ENCODE measurements around the gene SH2D4B. TPM values are rescaled to one million over a fixed set of nuclear protein-coding genes. Genes with fewer than 3 reads are reported as not detected.

SH2D4B gene
- not detected in 2 replicates for total RNA-seq (2014; rRNA removed; shearing (Covaris generic))

DNA sequence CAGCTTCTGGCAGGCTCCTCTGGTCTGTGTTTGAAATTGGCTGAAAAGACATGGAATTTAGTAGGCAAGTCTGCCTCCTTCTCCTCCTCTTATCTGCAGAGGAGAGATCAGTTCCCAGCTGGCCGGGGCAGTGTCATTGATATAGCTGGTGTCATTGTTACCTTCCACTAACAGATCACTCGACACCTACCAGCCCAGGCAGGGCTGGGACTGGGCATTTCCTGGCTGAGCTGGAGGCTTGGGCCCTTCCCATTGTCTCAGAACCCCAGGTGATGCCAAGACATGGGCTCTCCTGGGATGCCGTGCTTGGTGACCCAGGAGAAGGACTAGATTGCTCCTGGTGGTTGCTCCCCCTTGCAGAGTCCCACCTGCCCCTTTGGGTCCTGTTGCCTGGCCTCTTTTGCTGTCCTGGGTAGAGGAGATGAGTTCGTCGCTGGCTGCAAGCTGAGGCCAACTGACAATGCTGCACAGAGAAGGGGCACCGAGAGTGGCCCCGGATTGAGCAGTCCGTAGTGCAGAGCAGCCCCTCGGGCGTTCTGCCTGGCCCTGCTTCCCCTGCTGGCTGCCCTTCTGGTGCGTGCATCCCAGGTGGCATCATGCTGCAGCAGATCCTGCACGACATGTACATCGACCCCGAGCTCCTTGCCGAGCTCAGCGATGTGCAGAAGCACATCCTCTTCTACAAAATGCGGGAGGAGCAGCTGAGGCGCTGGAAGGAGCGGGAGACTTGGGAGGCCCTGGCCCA, at the start of gene SH2D4B:
Gene SH2D4B (plus strand): TSS at position 167 of the 745 bp plus-strand sequence. CDS start 430 bp downstream, at position 597.
- DNase-seq (ENCODE audit: low spot score): no peak

GRCh38 chr10:80488539-80489066, 49.1 kb upstream of the SH2D4B start:
- DNase-seq (ENCODE audit: low spot score): no peak

GRCh38 chr10:80489371-80490112, 48.2 kb upstream of the SH2D4B start:
- no peak for DNase-seq (ENCODE audit: low spot score)

GRCh38 chr10:80491251-80492102, 46.2 kb upstream of the SH2D4B start:
- DNase-seq (ENCODE audit: low spot score): no peak

DNA sequence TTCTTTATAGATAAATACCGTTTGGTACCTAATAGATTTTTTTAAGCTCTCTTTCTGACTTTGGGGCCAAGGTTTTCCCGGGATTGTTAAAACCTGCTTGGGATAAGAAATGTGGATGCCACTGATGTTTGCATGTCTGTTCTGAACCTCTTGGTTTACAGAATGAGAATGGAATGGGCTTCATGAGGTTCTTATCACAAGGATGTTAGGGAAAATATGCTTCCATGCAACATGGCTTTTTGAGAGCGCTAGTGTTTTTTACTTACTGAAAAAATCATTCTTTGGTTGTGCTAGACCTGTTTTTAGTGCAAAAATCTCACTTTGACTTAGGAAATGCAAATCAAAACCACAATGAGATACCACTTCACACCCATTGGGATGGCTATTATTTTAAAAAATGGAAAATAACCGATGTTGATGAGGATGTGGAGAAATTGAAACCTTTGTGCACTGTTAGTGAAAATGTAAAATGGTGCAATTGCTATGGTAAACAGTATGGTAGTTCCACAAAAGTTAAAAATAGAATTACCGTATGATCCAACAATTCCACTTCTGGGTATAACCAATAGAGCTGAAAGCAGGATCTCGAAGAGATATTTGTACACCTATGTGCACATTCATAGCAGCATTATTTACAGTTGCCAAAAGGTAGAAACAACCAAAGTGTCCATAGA, 44.7 kb upstream of the SH2D4B start:
- DNase-seq (ENCODE audit: low spot score): no peak

DNA sequence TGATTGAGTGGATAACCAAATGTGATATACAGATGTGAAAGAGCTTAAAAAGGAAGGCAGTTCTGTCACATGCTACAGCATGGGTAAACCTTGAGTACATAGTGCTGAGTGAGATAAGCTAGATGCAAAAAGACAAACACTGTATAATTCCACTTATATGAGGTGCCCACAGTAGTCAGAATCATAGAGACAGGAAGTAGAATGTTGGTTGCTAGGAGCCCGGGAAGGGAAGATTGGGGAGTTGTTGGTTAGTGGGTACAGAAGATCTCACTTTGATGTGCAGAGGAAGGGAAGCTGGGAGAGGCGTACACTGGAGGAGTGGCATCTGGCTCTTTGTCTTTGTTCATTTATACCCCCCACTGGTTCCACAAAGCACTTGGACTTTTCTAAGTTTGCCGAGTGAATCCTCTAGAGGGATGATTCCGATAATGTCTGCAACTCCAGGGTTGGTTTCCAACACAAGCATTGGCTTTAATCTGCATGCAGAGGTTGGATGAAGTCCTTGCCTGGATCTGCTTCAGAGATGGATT, 44.1 kb upstream of the SH2D4B start:
- no peak for DNase-seq (ENCODE audit: low spot score)

- no peak for DNase-seq (ENCODE audit: low spot score)
Observed at GRCh38 chr10:80496555-80497172, 41.0 kb upstream of the SH2D4B start.

DNA sequence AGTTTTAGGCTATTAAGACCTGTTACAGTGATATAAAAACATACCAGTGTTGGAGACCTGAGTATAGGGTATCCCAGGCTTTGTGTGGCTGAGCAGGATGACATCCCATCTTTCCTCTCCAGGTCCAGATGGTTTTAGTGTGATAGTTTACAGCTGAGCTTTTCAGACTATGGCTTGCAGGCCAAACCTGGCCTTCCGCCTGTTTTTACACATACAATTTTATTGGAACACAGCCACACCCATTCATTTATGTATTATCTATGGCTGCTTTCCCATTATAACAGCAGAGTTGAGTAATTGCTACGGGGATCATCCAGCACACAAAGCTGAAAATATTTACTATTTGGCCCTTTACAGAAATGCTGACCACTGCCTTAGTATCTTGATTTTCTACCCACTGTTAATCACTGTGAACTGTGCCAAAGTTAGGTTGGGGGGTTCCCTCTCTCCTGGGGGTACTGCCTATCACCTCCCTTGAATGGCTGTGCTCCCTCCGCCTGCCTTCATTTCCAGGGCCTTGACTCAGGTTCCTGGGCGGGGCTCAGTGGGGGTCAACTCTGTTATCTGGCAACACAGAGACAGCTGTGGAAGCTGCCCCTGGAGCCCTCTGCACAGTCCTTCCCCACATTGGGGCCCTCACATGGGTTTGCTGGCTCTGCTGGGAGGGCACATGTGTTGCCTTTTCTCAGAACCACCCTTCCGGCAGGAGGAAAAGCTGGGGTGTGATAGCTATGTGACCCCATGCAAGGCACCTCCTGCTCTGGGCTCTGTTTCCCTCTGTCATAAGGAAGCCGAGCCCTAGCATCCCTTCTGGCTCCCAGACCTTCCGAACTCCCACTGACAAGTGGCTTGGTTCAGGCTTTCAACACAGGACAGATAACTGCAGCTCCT, 40.3 kb upstream of the SH2D4B start:
- DNase-seq (ENCODE audit: low spot score): no peak

DNA sequence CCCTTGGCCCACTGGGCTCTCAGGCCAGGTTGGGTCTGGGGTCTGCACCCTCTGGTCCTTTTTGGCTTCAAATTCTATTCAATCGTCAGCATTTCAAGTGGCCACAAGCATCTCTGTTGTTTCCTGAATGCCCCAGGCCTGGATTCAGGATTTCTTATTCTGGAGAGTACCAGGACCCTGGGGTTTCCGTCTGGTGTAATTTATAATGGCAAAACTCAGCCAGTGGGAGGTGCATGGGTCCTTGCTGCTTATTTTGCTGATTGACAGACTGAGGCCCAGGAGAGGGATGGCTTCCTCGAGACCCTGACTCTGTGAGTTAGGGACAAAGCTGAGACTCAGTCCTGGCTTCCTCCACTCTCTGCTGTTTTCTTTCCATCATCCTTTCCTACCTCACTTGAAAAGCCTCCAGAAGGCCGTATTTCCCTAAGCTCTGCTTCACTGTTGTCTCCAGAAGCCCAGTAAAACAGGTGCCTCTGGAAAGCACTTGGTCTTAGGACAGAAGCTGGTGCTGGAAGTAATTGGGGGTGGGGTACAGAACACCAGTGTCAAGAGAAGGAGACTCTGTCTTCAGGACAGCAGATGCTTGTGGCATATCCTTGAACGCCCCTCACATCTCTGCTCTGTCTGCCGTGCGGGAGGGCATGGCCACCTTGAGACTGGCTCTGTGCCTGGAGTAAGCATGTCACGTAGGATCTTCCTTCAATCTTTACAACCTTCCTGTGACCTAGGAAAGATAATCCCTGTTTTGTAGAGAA, 39.4 kb upstream of the SH2D4B start:
- no peak for DNase-seq (ENCODE audit: low spot score)

GRCh38 chr10:80498833-80499741, 38.6 kb upstream of the SH2D4B start:
- peak; percentile 94 for DNase-seq (ENCODE audit: low spot score)

GRCh38 chr10:80500572-80501380, 36.9 kb upstream of the SH2D4B start:
- DNase-seq (ENCODE audit: low spot score): no peak

GRCh38 chr10:80501381-80501912, 36.3 kb upstream of the SH2D4B start:
- no peak for DNase-seq (ENCODE audit: low spot score)

- no peak for DNase-seq (ENCODE audit: low spot score)
Observed at GRCh38 chr10:80501913-80502521, 35.7 kb upstream of the SH2D4B start.

GRCh38 chr10:80502621-80503583, 34.8 kb upstream of the SH2D4B start:
- no peak for DNase-seq (ENCODE audit: low spot score)

- no peak for DNase-seq (ENCODE audit: low spot score)
Observed at GRCh38 chr10:80503584-80504157, 34.0 kb upstream of the SH2D4B start.
